ENCODE results near the gene ZNF280B.

ZNF280B gene

DNA sequence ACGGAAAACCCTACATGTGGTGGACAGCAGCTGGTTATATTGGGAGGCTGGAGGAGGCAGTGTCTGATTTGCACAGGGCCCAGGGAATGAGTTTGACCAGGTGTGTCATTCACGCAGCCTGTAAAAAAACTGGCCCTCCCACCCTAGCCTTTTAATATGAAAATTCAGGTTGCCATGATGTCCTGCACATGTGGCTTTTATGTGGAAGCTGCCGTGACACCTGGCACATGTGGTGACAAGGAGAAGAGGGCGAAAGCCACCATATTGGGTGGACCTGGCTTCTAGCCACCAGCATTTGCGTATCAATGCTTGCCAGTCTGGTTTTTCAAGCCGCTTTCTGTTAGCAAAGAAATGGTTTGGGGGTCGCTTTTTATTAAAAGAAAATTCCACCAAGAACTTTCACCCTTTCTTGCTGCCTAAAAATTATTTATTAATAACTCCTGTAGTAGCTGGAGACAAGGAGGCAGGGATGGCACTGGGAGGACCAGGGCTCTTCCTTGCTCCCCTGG, 43.4 kb downstream of the ZNF280B start:
- H3K27me3 ChIP-seq = no peaks in the 10 kb centered on the region
- peaks cover 41% of the 10 kb centered on the region for H3K9me3 ChIP-seq
- no peaks in the 10 kb centered on the region for H4K20me1 ChIP-seq
- H3K36me3 ChIP-seq = peaks cover 3% of the 10 kb centered on the region; the same call in 1 of the 2 replicates
- no peak overlapping the region for H3K4me3 ChIP-seq
- H3K4me1 ChIP-seq = peaks cover 20% of the 10 kb centered on the region
- no peak overlapping the region for H3K4me2 ChIP-seq
- no peak overlapping the region for H3K27ac ChIP-seq
- H3K9ac ChIP-seq = no peak overlapping the region
- TF ChIP-seq Cebpa-rat (IDR thresholded peaks at IDR 0.05) = no peak

- no peak overlapping the region for H3K4me2 ChIP-seq
- TF ChIP-seq Cebpa-rat (IDR thresholded peaks at IDR 0.05) = no peak
Measured at GRCh38 chr22:22464541-22465054, 43.9 kb downstream of the ZNF280B start.

GRCh38 chr22:22463855-22464540, 44.5 kb downstream of the ZNF280B start:
- no peak for TF ChIP-seq Cebpa-rat (IDR thresholded peaks at IDR 0.05)
- Histone ChIP-seq H3K9ac (no peak overlapping the region), H3K27me3 (no peaks in the 10 kb centered on the region), H3K4me1 (peaks cover 20% of the 10 kb centered on the region), H3K4me2 (peak overlapping the region; percentile 36), H3K36me3 (no peaks in the 10 kb centered on the region), H4K20me1 (no peaks in the 10 kb centered on the region), H3K27ac (no peak overlapping the region), H3K4me3 (no peak overlapping the region), H3K9me3 (peaks cover 41% of the 10 kb centered on the region)

More at GRCh38 chr22:22464541-22465054, 43.9 kb downstream of the ZNF280B start:
- H4K20me1 ChIP-seq = no peaks in the 10 kb centered on the region
- H3K4me1 ChIP-seq = peaks cover 20% of the 10 kb centered on the region
- H3K27ac ChIP-seq = no peak overlapping the region
- H3K4me3 ChIP-seq = no peak overlapping the region
- no peaks in the 10 kb centered on the region for H3K27me3 ChIP-seq
- peaks cover 3% of the 10 kb centered on the region; the same call in 1 of the 2 replicates for H3K36me3 ChIP-seq
- no peak overlapping the region for H3K9ac ChIP-seq
- peaks cover 41% of the 10 kb centered on the region for H3K9me3 ChIP-seq

- Histone ChIP-seq H3K4me1 (peaks cover 20% of the 10 kb centered on the region), H3K27ac (no peak overlapping the region), H4K20me1 (no peaks in the 10 kb centered on the region), H3K9me3 (peaks cover 41% of the 10 kb centered on the region), H3K36me3 (no peaks in the 10 kb centered on the region), H3K9ac (no peak overlapping the region), H3K4me2 (peak overlapping the region; percentile 36; the same call in 1 of the 2 replicates), H3K4me3 (no peak overlapping the region), H3K27me3 (no peaks in the 10 kb centered on the region)
- no peak for TF ChIP-seq Cebpa-rat (IDR thresholded peaks at IDR 0.05)
Measured at GRCh38 chr22:22462813-22463567, 45.6 kb downstream of the ZNF280B start.

GRCh38 chr22:22461583-22461982, 47.0 kb downstream of the ZNF280B start:
- Histone ChIP-seq H3K9me3 (peaks cover 42% of the 10 kb centered on the region), H4K20me1 (no peaks in the 10 kb centered on the region), H3K27me3 (no peaks in the 10 kb centered on the region), H3K27ac (no peak overlapping the region), H3K36me3 (no peaks in the 10 kb centered on the region), H3K4me3 (no peak overlapping the region), H3K4me2 (no peak overlapping the region), H3K9ac (no peak overlapping the region), H3K4me1 (peaks cover 20% of the 10 kb centered on the region)
- TF ChIP-seq Cebpa-rat (IDR thresholded peaks at IDR 0.05) = no peak

DNA sequence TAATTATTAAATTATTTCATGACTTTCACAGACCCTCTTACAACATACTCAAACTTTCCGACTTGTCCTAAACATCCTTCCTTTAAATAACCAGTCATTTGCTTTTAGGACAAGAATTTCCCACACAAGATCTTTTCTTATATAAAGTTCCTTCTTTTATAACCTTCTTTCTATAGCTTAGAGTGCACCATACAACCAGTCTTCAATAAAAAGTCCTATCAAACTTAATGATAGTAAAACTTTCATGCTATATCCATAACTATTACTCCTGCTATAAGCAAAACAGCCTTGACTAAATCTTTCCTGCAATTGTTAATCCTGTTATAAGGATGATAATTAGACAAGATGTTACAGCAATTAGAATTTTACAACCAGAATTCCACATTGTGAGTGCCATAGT, 47.4 kb downstream of the ZNF280B start:
- H3K4me1 ChIP-seq = peaks cover 20% of the 10 kb centered on the region
- no peak overlapping the region for H3K27ac ChIP-seq
- TF ChIP-seq Cebpa-rat (IDR thresholded peaks at IDR 0.05) = no peak
- H3K4me2 ChIP-seq = no peak overlapping the region
- H3K4me3 ChIP-seq = no peak overlapping the region
- no peaks in the 10 kb centered on the region for H4K20me1 ChIP-seq
- peaks cover 46% of the 10 kb centered on the region for H3K9me3 ChIP-seq
- no peak overlapping the region for H3K9ac ChIP-seq
- H3K27me3 ChIP-seq = no peaks in the 10 kb centered on the region
- no peaks in the 10 kb centered on the region for H3K36me3 ChIP-seq

GRCh38 chr22:22460635-22461034, 47.9 kb downstream of the ZNF280B start:
- Histone ChIP-seq H4K20me1 (no peaks in the 10 kb centered on the region), H3K27ac (no peak overlapping the region), H3K36me3 (no peaks in the 10 kb centered on the region), H3K4me1 (peaks cover 20% of the 10 kb centered on the region), H3K4me2 (no peak overlapping the region), H3K9me3 (peaks cover 50% of the 10 kb centered on the region), H3K4me3 (no peak overlapping the region), H3K9ac (no peak overlapping the region), H3K27me3 (no peaks in the 10 kb centered on the region)
- no peak for TF ChIP-seq Cebpa-rat (IDR thresholded peaks at IDR 0.05)

- peaks cover 20% of the 10 kb centered on the region for H3K4me1 ChIP-seq
- no peaks in the 10 kb centered on the region for H3K27me3 ChIP-seq
- H3K9me3 ChIP-seq = peaks cover 51% of the 10 kb centered on the region
- no peaks in the 10 kb centered on the region for H4K20me1 ChIP-seq
- no peak overlapping the region for H3K9ac ChIP-seq
- no peak for TF ChIP-seq Cebpa-rat (IDR thresholded peaks at IDR 0.05)
- no peak overlapping the region for H3K4me3 ChIP-seq
- H3K36me3 ChIP-seq = no peaks in the 10 kb centered on the region
- H3K27ac ChIP-seq = no peak overlapping the region
- no peak overlapping the region for H3K4me2 ChIP-seq
Measured at GRCh38 chr22:22460060-22460459, 48.5 kb downstream of the ZNF280B start.

DNA sequence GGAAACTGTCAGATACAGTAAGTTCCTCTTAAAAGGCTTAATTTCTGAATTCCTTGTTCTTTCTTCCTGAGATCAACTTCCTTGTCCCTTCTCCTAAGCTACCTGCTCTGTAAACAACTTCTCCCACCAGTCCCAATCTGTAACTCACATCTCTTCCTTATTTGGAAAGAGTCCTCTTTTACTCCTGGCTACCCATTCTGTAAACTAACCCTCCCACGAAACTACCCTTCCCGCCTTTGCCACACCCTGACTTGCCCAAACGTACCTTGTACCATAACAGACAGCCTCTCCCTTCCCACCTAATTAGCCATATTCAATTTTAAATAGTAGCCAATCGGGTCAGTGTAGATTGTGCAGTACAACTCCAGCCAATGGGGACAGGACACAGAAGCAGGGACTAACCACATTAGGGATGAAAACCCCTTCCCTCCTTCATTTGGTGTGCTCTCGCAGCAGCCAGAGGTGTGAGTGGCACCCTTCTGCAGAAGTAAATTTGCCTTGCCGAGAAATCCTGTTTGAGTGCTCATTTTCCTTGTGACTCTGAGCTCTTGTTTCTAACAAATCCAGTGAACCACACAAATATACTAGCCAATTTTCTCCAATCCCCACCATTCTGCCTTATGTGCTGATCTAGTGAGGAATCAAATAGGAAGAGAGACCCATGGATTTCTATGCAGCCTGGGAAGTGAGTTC, 49.5 kb downstream of the ZNF280B start:
- no peak overlapping the region for H3K9ac ChIP-seq
- no peak overlapping the region; the same call in 1 of the 2 replicates for H3K4me3 ChIP-seq
- H3K9me3 ChIP-seq = peaks cover 55% of the 10 kb centered on the region
- no peak overlapping the region for H3K27ac ChIP-seq
- no peaks in the 10 kb centered on the region for H3K27me3 ChIP-seq
- no peak for TF ChIP-seq Cebpa-rat (IDR thresholded peaks at IDR 0.05)
- H3K4me2 ChIP-seq = no peak overlapping the region
- no peaks in the 10 kb centered on the region for H3K36me3 ChIP-seq
- H4K20me1 ChIP-seq = no peaks in the 10 kb centered on the region
- peaks cover 20% of the 10 kb centered on the region for H3K4me1 ChIP-seq
